ENCODE data around the gene AMOTL1.

- TF ChIP-seq SUZ12 (IDR thresholded peaks at IDR 0.05; ENCODE audit: extremely low read depth, insufficient read depth, insufficient read length) (no peak), YY1 (IDR thresholded peaks at IDR 0.05; ENCODE audit: insufficient read depth, insufficient read length) (no peak), ZNF274 (IDR thresholded peaks at IDR 0.05; ENCODE audit: low read depth, low read length) (no peak)
Observed at GRCh38 chr11:94751218-94751609, 16.9 kb upstream of the AMOTL1 start.
